PC-3 (cell line): ENCODE measurements around the gene GLG1. TPM values are rescaled to one million over a fixed set of nuclear protein-coding genes. Genes with fewer than 3 reads are reported as not detected.
"Not testable (repeated sequence)": the region's sequence is repeated elsewhere in the genome, so short reads cannot be mapped to it uniquely, and the experiment has no call there.

Source experiments
- ATAC-seq: fragments of 200-7000 bp; cut with Tn5 transposase; 2 replicates; pipeline ENCODE4 v1.9.1; 2020; ENCODE audit warnings: mild to moderate bottlenecking, moderate library complexity
- BruUV-seq: library from RNA; stranded (reverse); fragments of 400-500 nt; replicated peaks from 2 replicates; lab custom pipeline; 2021; lab: Mats Ljungman, UMichigan
- CTCF ChIA-PET: fragments of 300-600 bp; sonication (Branson Sonifier 250); formaldehyde crosslinking; loops from one replicate; lab custom pipeline; 2022; ENCODE audit warnings: antibody characterized with exemption; lab: Charles Lee
- POLR2A ChIA-PET: fragments of 300-600 bp; sonication (Branson Sonifier 250); formaldehyde crosslinking; loops from one replicate; lab custom pipeline; 2022; ENCODE audit warnings: antibody characterized with exemption; ENCODE audit not compliant: unreplicated experiment; lab: Charles Lee
- DNase-seq: peaks from one replicate; pipeline ENCODE4 v3.0.0-alpha.2; 2015
- H2AFZ ChIP-seq: fragments of 300-600 bp; sonication (generic); 2 replicates; pipeline ENCODE4 v1.6.0; 2016; ENCODE audit warnings: antibody characterized with exemption, low read length
- H3F3A ChIP-seq: fragments of 300-600 bp; sonication (generic); one replicate; pipeline ENCODE4 v1.6.0; 2017; ENCODE audit warnings: antibody characterized with exemption, low read length, control low read depth, mild to moderate bottlenecking; ENCODE audit not compliant: unreplicated experiment
- H3K27ac ChIP-seq: fragments of 300-600 bp; sonication (generic); 2 replicates; pipeline ENCODE4 v1.5.1; 2016; ENCODE audit warnings: mild to moderate bottlenecking, low read length
- H3K27me3 ChIP-seq: fragments of 300-600 bp; sonication (generic); 2 replicates; pipeline ENCODE4 v1.6.1; 2016; ENCODE audit warnings: low read length, mixed read lengths
- H3K36me3 ChIP-seq: fragments of 300-600 bp; sonication (generic); 2 replicates; pipeline ENCODE4 v1.6.1; 2016; ENCODE audit warnings: low read depth, mixed run types, low read length, mixed read lengths
- H3K4me1 ChIP-seq: fragments of 300-600 bp; sonication (generic); 2 replicates; pipeline ENCODE4 v1.5.1; 2016; ENCODE audit warnings: low read length; ENCODE audit not compliant: insufficient read depth
- H3K4me2 ChIP-seq: fragments of 300-600 bp; sonication (generic); 2 replicates; pipeline ENCODE4 v1.6.0; 2016; ENCODE audit warnings: low read length
- H3K4me3 ChIP-seq: fragments of 300-600 bp; sonication (generic); 2 replicates; pipeline ENCODE4 v1.5.1; 2016; ENCODE audit warnings: mild to moderate bottlenecking, low read length, mixed read lengths
- H3K79me2 ChIP-seq: fragments of 300-600 bp; sonication (generic); 2 replicates; pipeline ENCODE4 v1.6.1; 2017; ENCODE audit warnings: low read length, mixed read lengths
- H3K9ac ChIP-seq: fragments of 300-600 bp; sonication (generic); 2 replicates; pipeline ENCODE4 v1.6.0; 2016; ENCODE audit warnings: mild to moderate bottlenecking, low read length
- H3K9me2 ChIP-seq: fragments of 300-600 bp; sonication (generic); replicated peaks from 2 replicates; pipeline ENCODE4 v1.6.1; 2016; ENCODE audit warnings: mixed run types, low read length, mixed read lengths
- H3K9me3 ChIP-seq: fragments of 300-600 bp; sonication (generic); 2 replicates; pipeline ENCODE4 v1.6.1; 2016; ENCODE audit warnings: low read length, mixed read lengths
- H4K20me1 ChIP-seq: fragments of 300-600 bp; sonication (generic); 2 replicates; pipeline ENCODE4 v1.6.1; 2016; ENCODE audit warnings: low read length, mixed read lengths
- intact Hi-C: fragments of 100-400 bp; cut with micrococcal nuclease; formaldehyde crosslinking; loops from 2 replicates; pipeline ENCODE4 v1.9.0; 2023
- total RNA-seq: library from RNA; depleted of rRNA; stranded (reverse); fragments of >200 nt; gene quantifications from 2 replicates; pipeline ENCODE4 v1.2.3, GENCODE V29; 2014

The GLG1 gene
- total RNA-seq, 1 experiment from 2014 or later = 63.5 TPM

DNA sequence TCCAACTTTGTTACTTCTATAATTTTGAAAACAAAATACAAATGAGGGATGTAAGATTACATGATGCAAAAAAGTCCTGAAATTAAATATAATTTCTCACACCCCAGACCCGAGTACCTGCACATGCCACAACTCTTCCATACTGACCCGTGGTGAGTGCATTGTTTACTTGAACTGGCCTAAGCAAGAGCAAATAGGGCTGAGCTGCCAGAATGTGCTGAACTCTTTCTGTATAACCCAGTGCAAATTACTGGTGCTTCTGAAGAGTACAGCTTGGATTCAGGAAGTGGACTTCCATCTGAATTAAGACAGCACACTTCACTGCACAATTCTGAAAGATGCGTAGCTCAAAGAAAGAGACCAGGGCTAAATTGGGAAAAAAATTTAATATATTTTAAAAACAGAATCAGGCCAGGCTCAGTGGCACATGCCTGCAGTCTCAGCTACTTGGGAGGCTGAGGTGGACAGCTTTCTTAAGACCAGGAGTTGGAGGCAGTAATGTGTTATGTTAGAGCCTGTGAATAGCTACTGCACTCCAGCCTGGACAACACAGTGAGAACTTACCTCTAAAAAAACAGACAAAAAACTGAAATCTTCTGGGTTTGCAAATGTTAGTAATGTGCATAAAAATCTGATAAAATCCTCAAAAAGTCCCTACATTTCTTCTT, 63.9 kb downstream of the GLG1 start:
- H3K4me2 ChIP-seq, H3F3A ChIP-seq, H3K9ac ChIP-seq, H3K4me3 ChIP-seq, H3K27me3 ChIP-seq, POLR2A ChIA-PET, DNase-seq, H3K79me2 ChIP-seq, CTCF ChIA-PET, BruUV-seq, H4K20me1 ChIP-seq, H3K9me2 ChIP-seq, H3K9me3 ChIP-seq, H3K4me1 ChIP-seq, intact Hi-C loops, H3K36me3 ChIP-seq, H3K27ac ChIP-seq, H2AFZ ChIP-seq, ATAC-seq: not testable (repeated sequence)

DNA sequence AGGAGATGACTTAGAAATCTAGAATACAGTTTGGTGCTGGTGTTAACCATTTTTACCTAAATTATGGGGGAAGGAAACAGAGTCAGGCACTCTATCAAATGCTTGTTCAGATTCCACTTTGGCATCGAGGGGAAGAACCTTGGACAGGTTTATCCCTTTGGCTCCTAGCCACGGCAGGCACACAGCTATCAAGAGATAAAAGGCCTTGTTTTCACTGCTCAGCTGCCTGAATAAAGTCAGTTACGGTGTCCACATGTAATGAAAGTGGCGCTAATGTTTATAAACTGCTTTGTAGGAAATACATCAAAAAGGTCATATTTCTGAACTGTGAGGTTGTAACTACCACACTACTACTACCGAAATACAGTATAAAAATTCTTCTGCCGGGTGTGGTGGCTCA, 66.3 kb downstream of the GLG1 start:
- intact Hi-C loops, H3K9me2 ChIP-seq, H2AFZ ChIP-seq, H3K4me2 ChIP-seq, DNase-seq, H3K4me3 ChIP-seq, H3K36me3 ChIP-seq, H3K79me2 ChIP-seq, H3F3A ChIP-seq, BruUV-seq, H3K27ac ChIP-seq, CTCF ChIA-PET, H4K20me1 ChIP-seq, H3K4me1 ChIP-seq, ATAC-seq, H3K27me3 ChIP-seq, H3K9me3 ChIP-seq, POLR2A ChIA-PET, H3K9ac ChIP-seq: not testable (repeated sequence)

- H3K79me2 ChIP-seq, H4K20me1 ChIP-seq, H3K4me1 ChIP-seq, H3K9me2 ChIP-seq, H3K27me3 ChIP-seq, H3K9me3 ChIP-seq, CTCF ChIA-PET, H3K9ac ChIP-seq, intact Hi-C loops, H2AFZ ChIP-seq, H3K4me2 ChIP-seq, DNase-seq, H3F3A ChIP-seq, H3K36me3 ChIP-seq, BruUV-seq, H3K27ac ChIP-seq, ATAC-seq, POLR2A ChIA-PET, H3K4me3 ChIP-seq: not testable (repeated sequence)
Measured at GRCh38 chr16:74538801-74539200, 68.1 kb downstream of the GLG1 start.

GRCh38 chr16:74537746-74538145, 69.2 kb downstream of the GLG1 start:
- H2AFZ ChIP-seq, H3K9ac ChIP-seq, H3K4me3 ChIP-seq, H4K20me1 ChIP-seq, H3K9me3 ChIP-seq, H3K27me3 ChIP-seq, H3K4me1 ChIP-seq, BruUV-seq, H3K9me2 ChIP-seq, POLR2A ChIA-PET, intact Hi-C loops, H3K4me2 ChIP-seq, H3K36me3 ChIP-seq, H3F3A ChIP-seq, H3K79me2 ChIP-seq, DNase-seq, H3K27ac ChIP-seq, ATAC-seq, CTCF ChIA-PET: not testable (repeated sequence)

- H3K4me3 ChIP-seq, intact Hi-C loops, POLR2A ChIA-PET, H3K79me2 ChIP-seq, H3K9ac ChIP-seq, H3K36me3 ChIP-seq, CTCF ChIA-PET, H3F3A ChIP-seq, BruUV-seq, DNase-seq, H3K9me3 ChIP-seq, H3K9me2 ChIP-seq, H4K20me1 ChIP-seq, H3K4me2 ChIP-seq, H3K27ac ChIP-seq, H2AFZ ChIP-seq, H3K4me1 ChIP-seq, H3K27me3 ChIP-seq: not testable (repeated sequence)
- ATAC-seq = peak; percentile 22; the same call in 1 of the 2 replicates
Measured at GRCh38 chr16:74534650-74535049, 72.3 kb downstream of the GLG1 start.
